Aorta (tissue), 5 donors: ENCODE measurements around the gene ATP6V0E1. TPM values are rescaled to one million over a fixed set of nuclear protein-coding genes. Genes with fewer than 3 reads are reported as not detected.
"Not testable (repeated sequence)": the region's sequence is repeated elsewhere in the genome, so short reads cannot be mapped to it uniquely, and the experiment has no call there.

ENCODE experiments used
- ATAC-seq: fragments of 200-7000 bp; cut with Tn5 transposase; one replicate; pipeline ENCODE4 v1.9.1; 2022; ENCODE audit warnings: moderate library complexity; ENCODE audit not compliant: low FRiP score
- DNase-seq, 2 donors: peaks; one replicate each; pipeline ENCODE4 v3.0.0-alpha.2; 2020
- H3K27ac ChIP-seq, 2 donors: one replicate each; pipeline ENCODE4 v1.5.1; 2013; ENCODE audit warnings: low read length in 2 of 2, mild to moderate bottlenecking in 2 of 2, moderate library complexity in 2 of 2, control low read depth in 1 of 2, inconsistent platforms in 1 of 2, low read depth in 1 of 2
- H3K27me3 ChIP-seq, 2 donors: one replicate each; pipeline ENCODE4 v1.6.1; 2013; ENCODE audit warnings: control low read depth in 1 of 2, low read length in 1 of 2, mild to moderate bottlenecking in 1 of 2, moderate library complexity in 1 of 2; ENCODE audit not compliant: insufficient read depth in 2 of 2, control insufficient read depth in 1 of 2
- H3K36me3 ChIP-seq, 2 donors: one replicate each; pipeline ENCODE4 v1.6.1; 2013; ENCODE audit warnings: control low read depth in 1 of 2, low read length in 1 of 2, mild to moderate bottlenecking in 1 of 2; ENCODE audit not compliant: insufficient read depth in 2 of 2, control insufficient read depth in 1 of 2
- H3K4me1 ChIP-seq, 2 donors: one replicate each; pipeline ENCODE4 v1.6.1; 2013; ENCODE audit warnings: low read length in 2 of 2, control low read depth in 1 of 2, mild to moderate bottlenecking in 1 of 2, moderate library complexity in 1 of 2; ENCODE audit not compliant: insufficient read depth in 2 of 2, control insufficient read depth in 1 of 2
- H3K4me3 ChIP-seq, 2 donors: one replicate each; pipeline ENCODE4 v1.5.1; 2013; ENCODE audit warnings: low read length in 2 of 2, control low read depth in 1 of 2, mild to moderate bottlenecking in 1 of 2
- H3K9me3 ChIP-seq: one replicate; pipeline ENCODE4 v1.6.1; 2013; ENCODE audit warnings: mild to moderate bottlenecking, low read length; ENCODE audit not compliant: control insufficient read depth
- WGBS, 2 donors: extraction: QIAGEN DNeasy Blood & Tissue Kit; methylation state at CpG; one replicate each; pipeline ENCODE4 v1.1.7; 2013; 5-methylcytosine and 5-hydroxymethylcytosine counted together
- intact Hi-C, 2 donors: fragments of 100-400 bp; cut with DNase I; formaldehyde crosslinking; loops; one replicate each; pipeline versions ENCODE4 v1.14.2 to v1.15.0; 2022
- polyA plus RNA-seq, 2 donors: library from polyadenylated mRNA; stranded (reverse); fragments of 200-250 nt; gene quantifications; one replicate each; pipeline ENCODE4 v1.2.3, GENCODE V29; 2013
- total RNA-seq, 2 donors: library from RNA; stranded (reverse); fragmentation: NEBNext Ultra II Directional; extraction: Animal tissue kit (Norgen Biotek cat#: 25700); gene quantifications; one replicate each; pipeline ENCODE4 v1.2.1, GENCODE V29; 2021
- donor health status: healthy with polysubstance abuse.
- donor health status: Bipolar disorder and iron deficiency.
- donor health status: DM: no; HTN: no; CAD: no.
- donor health status: DM: no; HTN: no; CAD: no.
- donor health status: DM: yes; HTN: yes; CAD: no.

ATP6V0E1 gene
- total and polyA plus RNA-seq, 4 donors: 183 to 268 (median 218) TPM

DNA sequence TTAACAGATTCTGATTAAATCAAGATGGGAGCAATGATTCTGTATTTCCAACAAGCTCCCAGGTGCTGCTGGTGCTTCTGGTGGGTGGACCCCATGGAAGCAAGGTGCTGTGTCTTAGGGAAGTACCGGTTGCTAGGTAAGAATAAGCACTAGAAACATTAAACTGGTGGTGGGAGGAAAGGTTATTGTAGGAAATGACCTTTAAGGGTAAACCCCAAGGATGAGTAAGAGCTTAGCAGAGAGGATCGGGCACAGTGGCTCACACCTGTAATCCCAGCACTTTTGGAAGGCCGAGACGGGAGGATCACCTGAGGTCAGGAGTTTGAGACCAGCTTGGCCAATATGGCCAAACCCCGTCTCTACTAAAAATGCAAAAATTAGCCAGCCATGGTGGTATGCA is 56.4 kb downstream of the ATP6V0E1 start:
- intact Hi-C loops: no loop called here
- no peaks in the 10 kb centered on the region for H3K27me3 ChIP-seq
- H3K4me1 ChIP-seq: peaks cover 0 to 5% of the 10 kb centered on the region in 2 donors
- no peak overlapping the region for H3K27ac ChIP-seq
- H3K36me3 ChIP-seq: no peaks in the 10 kb centered on the region
- 94 to 97% methylated on average over 5 of the region's 5 CpGs for WGBS, 2 donors
- DNase-seq (no peak), ATAC-seq (no peak)
- H3K4me3 ChIP-seq: no peak overlapping the region
- no peaks in the 10 kb centered on the region for H3K9me3 ChIP-seq

DNA sequence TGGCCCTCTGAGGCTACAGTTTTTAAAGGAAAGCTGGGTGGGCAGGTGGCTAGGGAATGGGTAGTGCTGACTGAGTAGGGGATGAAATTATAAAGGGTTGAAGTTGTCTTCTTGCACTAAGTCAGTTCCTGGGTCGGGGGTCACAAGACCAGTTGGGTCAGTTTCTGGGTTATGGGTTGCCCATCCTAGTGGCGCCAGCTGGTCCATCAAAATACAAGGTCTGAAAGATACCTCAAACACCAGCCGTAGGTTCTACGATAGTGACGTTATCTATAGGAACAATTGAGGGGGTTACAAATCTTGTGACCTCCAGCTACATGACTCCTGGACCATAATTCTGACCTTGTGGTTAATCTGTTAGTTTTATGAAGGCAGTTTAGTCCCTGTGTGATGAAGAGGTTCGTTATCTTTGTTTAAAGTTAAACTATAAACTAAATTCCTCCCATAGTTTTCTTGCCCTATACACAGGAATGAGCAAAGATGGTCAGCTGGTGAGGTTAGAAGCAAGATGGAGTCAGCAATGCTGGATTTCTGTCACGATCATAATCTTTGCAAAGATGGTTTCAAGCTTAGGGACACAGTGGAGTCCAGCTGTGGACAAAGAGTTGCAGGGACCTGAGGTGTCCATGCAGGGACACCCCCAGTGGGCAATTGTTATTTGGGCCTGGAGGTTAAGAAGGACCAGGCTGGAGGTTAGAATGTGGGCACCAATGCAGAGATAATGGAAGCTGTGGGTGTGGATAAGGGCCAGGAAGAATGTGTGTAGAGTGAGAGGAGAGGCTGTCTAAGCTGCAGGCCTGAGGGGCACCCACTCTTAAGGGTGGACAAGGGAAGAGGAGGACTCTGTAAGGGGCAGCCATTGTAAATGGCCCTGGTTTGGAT is 58.6 kb downstream of the ATP6V0E1 start:
- 87% methylated on average over 7 of the region's 7 CpGs for WGBS, 2 donors
- Histone ChIP-seq H3K36me3 (no peaks in the 10 kb centered on the region), H3K4me3 (no peak overlapping the region), H3K4me1 (peaks cover 0 to under 1% of the 10 kb centered on the region in 2 donors), H3K27me3 (no peaks in the 10 kb centered on the region), H3K9me3 (no peaks in the 10 kb centered on the region), H3K27ac (no peak overlapping the region)
- intact Hi-C loops: no loop called here
- ATAC-seq (no peak), DNase-seq (no peak)

DNA sequence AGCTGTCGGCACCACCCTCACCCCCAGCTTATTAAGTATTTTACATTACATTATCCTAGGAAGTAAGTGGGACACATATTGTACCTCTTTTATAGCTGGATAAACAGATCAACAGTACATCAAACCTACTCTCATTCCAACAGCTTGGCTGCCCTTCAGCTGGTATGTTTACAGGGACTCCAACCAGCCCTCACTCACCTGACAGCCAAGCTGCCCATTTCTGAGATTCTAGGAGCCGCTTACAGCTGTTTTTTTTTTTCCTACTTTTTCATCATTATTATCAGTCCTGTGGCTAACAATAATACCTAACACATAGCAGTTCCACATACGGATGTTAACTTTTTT is 59.2 kb downstream of the ATP6V0E1 start:
- intact Hi-C loops: no loop called here
- WGBS, 2 donors: 75 to 78% methylated on average over 3 of the region's 3 CpGs
- Histone ChIP-seq H3K27me3 (no peaks in the 10 kb centered on the region), H3K27ac (no peak overlapping the region), H3K4me3 (no peak overlapping the region), H3K9me3 (no peaks in the 10 kb centered on the region), H3K4me1 (no peaks in the 10 kb centered on the region), H3K36me3 (no peaks in the 10 kb centered on the region)
- no peak for DNase-seq
- no peak for ATAC-seq

DNA sequence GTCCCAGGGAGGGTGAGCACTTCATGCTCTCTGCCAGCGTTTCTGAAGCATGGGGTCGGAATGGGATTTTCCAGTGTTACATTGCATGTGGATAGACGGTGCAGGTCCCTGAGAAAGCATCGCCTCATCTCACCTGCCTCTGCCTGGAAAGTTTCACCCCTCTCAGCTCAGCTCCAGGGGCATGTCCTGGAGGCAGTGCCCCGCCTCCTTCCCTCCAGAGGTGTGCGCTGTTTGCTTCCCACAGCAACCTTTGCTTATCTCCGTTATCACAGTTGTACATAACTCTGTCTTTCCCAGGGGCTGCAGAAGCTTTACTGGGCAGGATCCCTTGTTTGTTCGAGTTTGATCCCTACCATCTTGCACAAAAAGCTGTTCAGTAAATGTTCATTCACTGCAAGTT is 61.9 kb downstream of the ATP6V0E1 start:
- Histone ChIP-seq H3K27me3 (no peaks in the 10 kb centered on the region), H3K9me3 (no peaks in the 10 kb centered on the region), H3K4me3 (no peak overlapping the region), H3K27ac (no peak overlapping the region), H3K4me1 (no peaks in the 10 kb centered on the region), H3K36me3 (no peaks in the 10 kb centered on the region)
- no peak for ATAC-seq
- WGBS, 2 donors: 53 to 56% methylated on average over 8 of the region's 8 CpGs
- no peak for DNase-seq
- intact Hi-C loops: no loop called here

DNA sequence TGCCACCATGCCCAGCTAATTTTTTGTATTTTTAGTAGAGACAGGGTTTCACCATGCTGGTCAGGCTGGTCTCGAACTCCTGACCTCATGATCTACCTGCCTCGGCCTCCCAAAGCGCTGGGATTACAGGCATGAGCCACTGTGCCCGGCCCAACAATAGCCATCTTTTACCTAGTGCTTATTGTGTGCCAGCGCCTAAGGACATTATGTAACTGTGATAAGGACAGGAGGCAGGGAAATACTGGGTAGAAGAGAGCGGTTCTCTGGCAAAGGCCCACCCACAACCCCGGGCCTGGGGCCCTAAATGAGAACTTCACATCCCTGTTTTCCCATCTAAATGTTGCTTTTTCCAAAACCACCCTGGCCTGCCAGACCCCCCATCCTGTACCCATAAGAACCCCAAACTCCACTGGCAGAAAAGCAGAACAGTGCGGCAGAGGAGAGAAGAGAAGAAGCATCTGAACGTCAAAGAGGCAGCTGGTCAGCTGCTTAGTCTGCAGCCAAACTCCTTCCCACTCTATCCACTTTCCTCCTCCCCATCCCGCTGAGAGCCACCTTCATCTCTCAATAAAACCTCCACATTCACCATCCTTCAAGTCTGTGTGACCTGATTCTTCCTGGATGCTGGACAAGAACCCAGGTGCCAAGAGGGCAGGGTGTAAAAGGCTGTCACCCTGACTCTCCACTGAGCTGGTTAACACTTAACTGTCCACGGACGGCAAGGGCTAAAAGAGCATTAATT is 63.7 kb downstream of the ATP6V0E1 start:
- WGBS, 2 donors: 66 to 72% methylated on average over 12 of the region's 12 CpGs
- intact Hi-C loops, H3K4me1 ChIP-seq, H3K4me3 ChIP-seq, H3K27me3 ChIP-seq, H3K9me3 ChIP-seq, H3K36me3 ChIP-seq, DNase-seq, ATAC-seq, H3K27ac ChIP-seq: not testable (repeated sequence)

DNA sequence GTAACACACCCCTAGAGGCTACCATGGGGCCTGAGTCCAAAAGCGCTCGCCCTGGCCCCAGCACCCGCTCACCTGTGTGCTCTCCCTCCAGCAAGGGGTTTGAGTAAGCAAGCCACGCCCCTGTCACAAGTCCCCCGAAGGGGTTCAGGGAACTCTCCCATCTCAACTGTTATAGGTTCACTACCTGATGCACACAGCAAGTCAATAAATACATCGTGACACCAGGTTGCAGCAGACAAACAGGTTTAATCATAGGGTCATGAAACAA is 64.2 kb downstream of the ATP6V0E1 start:
- intact Hi-C loops: no loop called here
- WGBS, 2 donors: 59 to 61% methylated on average over 6 of the region's 6 CpGs
- ATAC-seq (no peak), DNase-seq (no peak)
- no peaks in the 10 kb centered on the region for H3K9me3 ChIP-seq
- H3K27me3 ChIP-seq: no peaks in the 10 kb centered on the region
- H3K27ac ChIP-seq: no peak overlapping the region
- no peaks in the 10 kb centered on the region for H3K4me1 ChIP-seq
- H3K36me3 ChIP-seq: no peaks in the 10 kb centered on the region
- no peak overlapping the region for H3K4me3 ChIP-seq

DNA sequence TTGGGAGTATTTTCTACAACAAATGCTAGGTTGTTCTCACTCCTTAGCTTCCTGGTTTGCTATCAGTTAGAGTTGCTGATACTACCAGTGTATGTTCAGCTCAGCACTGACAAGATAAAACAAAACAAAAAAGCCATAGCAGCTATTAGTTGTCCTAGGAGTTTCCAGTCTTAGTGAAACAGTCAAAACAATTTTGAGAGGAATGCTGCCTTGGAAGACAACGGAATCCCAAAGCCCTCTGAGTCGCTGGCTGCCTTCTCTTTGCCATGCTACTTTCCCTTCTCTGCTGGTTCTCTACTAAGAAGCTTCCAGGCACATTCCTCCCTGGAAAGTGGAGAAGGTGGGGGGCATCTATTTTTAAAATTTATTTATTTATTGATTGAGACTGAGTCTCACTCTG is 67.2 kb downstream of the ATP6V0E1 start:
- H3K9me3 ChIP-seq: no peaks in the 10 kb centered on the region
- no peak overlapping the region for H3K4me3 ChIP-seq
- H3K27ac ChIP-seq: no peak overlapping the region
- H3K27me3 ChIP-seq: no peaks in the 10 kb centered on the region
- no peaks in the 10 kb centered on the region for H3K36me3 ChIP-seq
- no peaks in the 10 kb centered on the region for H3K4me1 ChIP-seq
- no peak for ATAC-seq
- DNase-seq: no peak
- intact Hi-C loops: loop anchor here in 1 of 2 donors (10.0 kb wide), 1 partner anchor 94 kb away; the partner anchor contains the start of gene BNIP1
- 57 to 62% methylated on average over 2 of the region's 2 CpGs for WGBS, 2 donors

DNA sequence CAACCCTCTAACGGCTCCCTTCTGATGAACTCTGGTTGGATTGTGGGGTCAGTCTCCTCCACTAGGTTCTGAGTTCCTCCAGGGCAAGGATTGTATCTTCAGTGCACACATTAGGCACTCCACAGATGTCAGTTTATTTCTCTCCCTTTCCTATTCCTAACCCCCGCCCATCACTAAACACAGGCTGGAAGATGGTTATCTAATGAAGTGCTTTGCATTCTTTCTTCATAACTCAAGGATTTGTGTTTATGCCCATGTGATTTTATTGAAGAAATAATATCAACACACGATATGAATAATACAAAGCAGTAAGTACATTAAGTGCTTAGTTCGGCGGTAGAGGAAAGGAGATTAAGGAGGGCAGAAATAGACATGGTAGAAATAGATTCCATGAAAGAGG is 68.2 kb downstream of the ATP6V0E1 start:
- H3K4me1 ChIP-seq: no peaks in the 10 kb centered on the region
- H3K27me3 ChIP-seq: no peaks in the 10 kb centered on the region
- no peak overlapping the region for H3K4me3 ChIP-seq
- 41 to 52% methylated on average over 5 of the region's 5 CpGs for WGBS, 2 donors
- no peaks in the 10 kb centered on the region for H3K9me3 ChIP-seq
- no peak for ATAC-seq
- no peaks in the 10 kb centered on the region for H3K36me3 ChIP-seq
- H3K27ac ChIP-seq: no peak overlapping the region
- no peak for DNase-seq
- intact Hi-C loops: loop anchor here in 1 of 2 donors (10.0 kb wide), 1 partner anchor 93 kb away; the partner anchor contains the start of gene BNIP1

DNA sequence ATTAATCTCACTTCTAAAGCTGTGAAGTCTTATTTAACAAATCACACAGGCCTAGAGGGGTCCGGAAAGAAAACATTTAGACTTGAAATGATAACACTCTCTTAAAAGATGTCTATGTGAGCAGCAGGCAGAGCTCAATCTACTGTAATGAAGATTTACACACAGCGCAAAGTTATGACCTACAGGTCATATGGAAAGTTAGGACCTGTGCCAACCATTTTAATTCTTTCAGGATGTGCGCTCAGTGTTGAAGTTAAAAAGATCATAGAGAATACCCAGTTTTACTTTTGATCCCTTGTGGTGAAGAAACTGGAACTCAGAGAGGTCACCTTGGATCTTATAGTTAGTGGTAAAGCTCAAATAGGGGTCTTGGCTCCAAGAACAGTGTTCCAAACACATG is 69.5 kb downstream of the ATP6V0E1 start:
- H3K36me3 ChIP-seq: no peaks in the 10 kb centered on the region
- no peaks in the 10 kb centered on the region for H3K9me3 ChIP-seq
- no peak for ATAC-seq
- H3K27me3 ChIP-seq: no peaks in the 10 kb centered on the region
- no peaks in the 10 kb centered on the region for H3K4me1 ChIP-seq
- intact Hi-C loops: loop anchor here in 1 of 2 donors (10.0 kb wide), 1 partner anchor 92 kb away; the partner anchor contains the start of gene BNIP1
- no peak for DNase-seq
- WGBS, 2 donors: 80 to 88% methylated on average over 3 of the region's 3 CpGs
- H3K27ac ChIP-seq: no peak overlapping the region
- H3K4me3 ChIP-seq: no peak overlapping the region
